NOMO-1 treated with DMSO at 0.1 percent for 48 hours (cell line): ENCODE data around the gene SLC7A6.

Experiments used
- DNase-seq: peaks from one replicate; lab custom pipeline; 2025; ENCODE audit not compliant: unreplicated experiment; lab: John Stamatoyannopoulos, UW

The SLC7A6 gene

DNA sequence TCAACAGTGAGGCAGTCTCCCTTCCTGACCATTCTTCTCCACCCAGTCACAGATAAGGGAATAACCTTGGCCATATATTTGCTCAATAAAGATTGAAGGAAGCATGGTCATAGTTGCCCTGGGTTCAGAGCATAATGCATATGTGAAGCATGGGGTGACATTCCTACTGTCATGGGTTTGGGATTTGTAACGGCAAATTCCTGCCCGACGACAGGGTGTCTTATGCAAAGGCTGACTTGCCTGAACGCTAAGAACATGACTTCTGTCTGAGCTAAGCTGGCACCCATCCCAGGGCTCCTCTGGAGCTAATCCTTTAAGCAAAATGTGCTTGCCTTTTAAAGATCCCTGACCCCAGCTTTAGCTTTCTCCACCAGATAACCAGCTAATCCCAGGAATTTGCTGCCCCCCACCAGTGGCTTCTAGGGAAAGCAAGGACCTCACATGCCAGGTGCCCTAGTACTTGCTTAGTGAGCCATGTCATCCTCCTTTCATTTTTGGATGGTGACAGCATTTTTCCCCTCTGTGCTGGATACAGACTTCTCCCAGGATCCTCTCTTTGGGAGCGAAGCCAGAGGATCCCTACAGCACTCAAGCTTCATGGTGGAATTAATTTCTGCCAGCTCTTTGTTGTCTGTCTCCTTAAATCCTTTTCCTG, 34.7 kb downstream of the SLC7A6 start:
- no peak for DNase-seq

GRCh38 chr16:68299571-68300453, 35.5 kb downstream of the SLC7A6 start:
- no peak for DNase-seq

GRCh38 chr16:68300734-68301459, 36.6 kb downstream of the SLC7A6 start:
- no peak for DNase-seq

DNA sequence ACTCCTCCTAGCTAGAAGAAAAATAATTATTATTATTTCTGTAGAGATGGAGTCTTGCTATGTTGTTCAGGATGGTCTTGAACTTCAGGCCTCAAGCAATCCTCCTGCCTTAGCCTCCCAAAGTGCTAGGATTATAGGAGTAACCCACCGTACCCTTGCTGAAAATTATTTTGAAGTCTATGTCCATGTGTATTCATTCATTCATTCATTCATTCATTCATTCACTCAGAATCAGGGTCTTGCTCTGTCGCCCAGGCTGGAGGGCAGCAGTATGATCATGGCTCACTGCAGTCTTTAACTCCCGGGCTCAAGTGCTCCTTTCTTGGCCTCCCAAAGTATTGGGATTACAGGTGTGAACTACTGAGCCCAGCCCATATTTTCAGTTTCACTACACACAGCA, 42.3 kb downstream of the SLC7A6 start:
- no peak for DNase-seq

DNA sequence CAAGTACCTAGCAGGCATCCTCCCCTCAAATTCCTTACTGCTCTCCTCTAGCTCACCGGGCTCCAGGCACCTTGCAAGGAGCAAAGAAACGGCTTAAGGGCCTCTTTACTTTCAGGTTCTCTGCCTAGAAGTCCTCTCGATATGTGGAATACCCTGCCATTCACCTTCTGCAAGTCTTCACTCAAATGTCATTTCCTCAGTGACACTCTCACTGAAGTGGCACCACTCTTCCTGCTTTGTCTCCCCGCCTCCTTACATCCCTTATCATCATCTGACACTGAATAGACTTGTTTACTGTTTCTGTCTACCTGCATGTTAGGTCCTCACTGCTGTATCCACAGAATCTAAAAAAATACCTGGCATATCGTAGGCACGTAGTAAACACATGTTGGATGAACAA, 45.5 kb downstream of the SLC7A6 start:
- DNase-seq = peak; percentile 10

DNA sequence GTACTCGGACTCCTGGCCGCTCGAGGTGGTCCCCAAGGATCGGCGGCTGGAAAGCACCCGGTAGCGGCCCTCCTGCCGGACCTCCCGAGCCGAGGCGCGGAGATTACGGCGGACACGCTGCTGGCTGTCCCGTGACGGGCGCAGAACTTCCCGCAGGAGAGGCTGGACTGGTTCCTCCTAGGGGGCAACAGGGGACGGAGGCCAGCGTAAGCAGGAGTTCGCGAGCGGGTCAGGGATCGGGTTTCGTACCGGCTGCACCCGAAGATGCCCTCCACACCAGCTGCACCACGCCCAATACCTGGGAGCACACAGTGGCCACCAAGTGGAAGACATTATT, 46.1 kb downstream of the SLC7A6 start:
- no peak for DNase-seq

DNA sequence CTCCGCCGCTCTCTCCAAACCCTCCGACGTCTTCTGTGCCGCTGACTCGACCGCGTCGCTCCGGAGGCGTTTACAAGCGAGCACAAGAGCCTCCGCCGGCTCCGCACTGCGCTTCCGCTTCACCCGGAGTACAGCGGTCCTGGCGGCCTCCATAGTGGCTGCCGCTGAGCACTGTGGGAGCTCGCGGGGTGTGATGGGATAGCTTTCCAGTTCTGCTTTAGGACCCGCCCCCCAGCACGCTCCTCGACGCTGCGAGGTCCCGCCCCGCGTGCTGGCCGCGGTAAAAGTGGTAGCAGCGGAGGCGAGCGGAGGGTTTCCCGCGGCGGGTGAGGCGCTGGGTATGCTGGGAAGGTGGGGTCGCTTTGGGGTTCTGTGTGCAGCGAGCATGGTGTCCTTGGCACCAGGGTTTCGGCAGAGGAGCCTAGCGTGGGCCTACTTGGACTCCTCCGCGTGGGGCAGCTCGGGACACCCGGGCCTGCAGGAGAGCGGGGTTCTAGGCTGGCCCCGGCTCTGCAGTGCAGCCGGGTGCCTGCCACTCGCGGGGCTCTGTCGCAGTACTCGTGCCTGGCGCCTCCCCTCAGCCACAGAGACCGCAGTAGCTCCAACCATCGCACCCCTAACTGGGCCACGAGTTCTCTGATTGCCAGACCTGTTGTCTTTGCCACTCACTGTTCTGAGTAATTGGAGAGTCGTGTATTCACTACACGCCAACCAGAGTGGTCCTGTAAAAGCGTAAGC, 46.6 kb downstream of the SLC7A6 start, which contains the start of the genes PRMT7 and SLC7A6OS:
Gene PRMT7, plus strand, starts transcription at position 246 of the 738 bp plus-strand sequence. CDS start 4,961 bp downstream, outside the sequence.
Gene SLC7A6OS, minus strand, starts transcription at position 173 of the 738 bp plus-strand sequence. Its CDS starts 20 bp downstream, at position 153.
- peak; percentile 96 for DNase-seq

- no peak for DNase-seq
Measured at GRCh38 chr16:68313116-68313515, 48.8 kb downstream of the SLC7A6 start.

- DNase-seq = no peak
Measured at GRCh38 chr16:68319185-68319908, 55.0 kb downstream of the SLC7A6 start.

- no peak for DNase-seq
Measured at GRCh38 chr16:68324336-68324735, 60.0 kb downstream of the SLC7A6 start.

- no peak for DNase-seq
Measured at GRCh38 chr16:68324780-68325357, 60.5 kb downstream of the SLC7A6 start.

DNA sequence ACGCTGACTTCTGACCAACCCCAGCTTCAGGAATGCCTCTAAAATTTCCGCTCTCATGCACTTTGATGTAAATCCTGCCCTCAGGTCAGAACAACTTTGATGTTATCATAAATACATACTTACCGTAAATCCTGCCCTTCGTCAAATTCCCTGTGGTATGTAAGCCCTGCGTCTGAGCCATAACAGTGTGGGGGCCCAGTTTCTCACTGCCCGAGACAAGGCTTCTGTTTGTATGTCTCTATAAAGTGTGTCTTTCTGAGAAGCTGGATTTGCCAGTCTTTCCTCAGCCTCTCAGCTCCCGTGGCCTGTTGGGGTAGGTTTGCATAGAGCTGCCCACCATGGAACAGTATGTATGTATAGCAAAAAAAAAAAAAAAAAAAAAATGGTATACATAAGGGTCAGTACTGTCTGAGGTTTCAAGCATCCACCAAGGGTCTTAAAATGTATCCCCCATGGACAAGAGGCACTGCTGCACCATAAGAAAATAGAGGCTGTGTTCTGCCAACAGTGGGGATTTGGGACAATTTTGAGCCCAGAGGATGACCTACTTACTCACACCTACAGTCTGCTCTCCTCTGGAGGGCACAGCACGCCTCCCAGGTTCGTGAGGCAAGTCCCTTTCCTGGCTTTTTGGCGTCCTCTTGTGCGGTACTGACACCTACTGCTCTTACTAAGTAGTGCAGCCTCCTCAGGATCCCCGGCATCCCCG, 64.0 kb downstream of the SLC7A6 start:
- peak; percentile 76 for DNase-seq

DNA sequence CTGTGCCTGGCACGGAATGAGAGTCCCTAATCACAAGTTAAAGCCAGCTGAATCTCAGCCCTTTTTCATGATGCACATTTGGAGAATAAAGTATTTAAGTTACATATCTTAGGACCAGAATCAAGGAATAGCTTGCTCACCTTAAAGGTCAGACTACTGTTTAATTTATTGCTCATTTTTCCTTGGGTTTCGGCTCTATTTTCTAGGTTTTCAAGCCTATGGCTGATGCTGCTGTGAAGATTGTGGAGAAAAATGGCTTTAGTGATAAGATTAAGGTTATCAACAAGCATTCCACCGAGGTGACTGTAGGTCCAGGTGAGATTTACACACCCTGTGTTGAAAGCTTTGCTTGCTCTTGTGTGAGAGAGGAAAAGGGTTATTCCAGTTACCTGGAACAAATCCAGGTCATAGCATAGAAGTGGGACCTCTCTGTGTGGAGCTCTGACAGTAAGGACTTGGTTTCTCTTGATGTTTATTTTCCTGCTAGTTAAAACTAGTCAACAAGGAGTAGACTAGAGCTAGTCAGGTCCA, 64.6 kb downstream of the SLC7A6 start:
- no peak for DNase-seq

- no peak for DNase-seq
Measured at GRCh38 chr16:68331879-68332410, 67.6 kb downstream of the SLC7A6 start.

DNA sequence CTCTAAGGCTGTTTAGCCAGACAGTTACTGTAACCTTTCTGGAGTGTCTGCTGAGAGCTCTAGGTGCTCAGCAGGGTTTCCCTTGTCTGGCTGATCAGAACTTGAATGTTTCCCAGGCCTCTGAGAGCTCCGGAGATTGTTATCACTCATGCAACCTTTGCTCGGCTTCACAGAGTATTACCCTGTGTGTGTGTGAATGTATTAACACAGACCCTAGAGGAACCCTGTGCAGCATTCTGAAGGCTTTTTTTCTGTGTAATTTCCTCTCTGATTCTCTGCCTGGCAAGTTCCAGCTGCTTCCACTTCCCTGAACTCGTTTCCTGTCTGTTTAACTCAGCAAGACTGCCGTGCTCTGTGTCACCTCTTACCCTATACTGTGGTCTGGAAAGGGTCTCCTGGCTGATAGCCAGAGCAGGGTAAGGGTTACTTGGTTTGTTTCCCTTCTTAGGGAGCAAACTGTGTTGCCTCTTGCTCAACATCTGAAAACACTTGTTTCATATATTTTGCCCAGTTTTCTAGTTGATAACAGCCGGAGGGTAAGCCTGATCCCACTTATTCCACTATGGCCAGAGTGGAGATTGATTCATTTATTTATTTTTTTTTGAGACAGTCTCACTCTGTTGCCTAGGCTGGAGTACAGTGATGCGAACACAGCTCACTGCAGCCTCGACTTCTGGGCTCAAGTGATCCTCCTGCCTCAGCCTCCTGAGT, 68.2 kb downstream of the SLC7A6 start:
- DNase-seq = peak; percentile 88

DNA sequence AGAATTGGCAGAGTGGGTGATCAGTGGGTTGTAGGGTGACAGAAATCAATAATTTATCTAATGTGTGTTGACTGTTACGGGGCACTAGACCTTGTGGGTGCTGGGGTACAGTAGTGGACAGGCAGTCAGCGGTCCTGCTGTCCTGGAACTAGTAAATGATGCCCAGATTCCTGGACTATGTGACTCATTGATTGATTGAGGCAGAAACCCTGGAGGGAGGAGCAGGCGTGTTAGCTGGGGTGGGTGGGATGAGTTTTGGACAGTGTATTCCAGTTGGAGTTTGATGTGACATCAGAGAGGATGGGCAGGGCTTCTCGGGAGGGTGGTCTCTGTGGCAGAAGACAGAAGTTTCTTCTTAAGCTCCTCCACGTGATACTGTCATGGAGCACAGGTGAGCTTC, 70.8 kb downstream of the SLC7A6 start:
- DNase-seq = no peak

GRCh38 chr16:68338326-68339119, 74.2 kb downstream of the SLC7A6 start:
- no peak for DNase-seq
